ENCODE measurements around the gene RNF149. TPM values are rescaled to one million over a fixed set of nuclear protein-coding genes. Genes with fewer than 3 reads are reported as not detected.
"Not testable (repeated sequence)": the region's sequence is repeated elsewhere in the genome, so short reads cannot be mapped to it uniquely, and the experiment has no call there.

The RNF149 gene
- polyA plus RNA-seq, 1 experiment, result 18.8 TPM

- H3K27ac ChIP-seq (ENCODE audit: low read depth, low read length); POLR2A ChIA-PET; H3K27me3 ChIP-seq (ENCODE audit: control insufficient read depth, insufficient read depth, low read length); H3K9me3 ChIP-seq (ENCODE audit: control insufficient read depth, insufficient read depth, low read length); CTCF ChIA-PET; H3K4me3 ChIP-seq (ENCODE audit: low read depth, low read length); DNase-seq (ENCODE audit: low read depth, low spot score): not testable (repeated sequence)
Measured at GRCh38 chr2:101244899-101245298, 63.6 kb downstream of the RNF149 start.

DNA sequence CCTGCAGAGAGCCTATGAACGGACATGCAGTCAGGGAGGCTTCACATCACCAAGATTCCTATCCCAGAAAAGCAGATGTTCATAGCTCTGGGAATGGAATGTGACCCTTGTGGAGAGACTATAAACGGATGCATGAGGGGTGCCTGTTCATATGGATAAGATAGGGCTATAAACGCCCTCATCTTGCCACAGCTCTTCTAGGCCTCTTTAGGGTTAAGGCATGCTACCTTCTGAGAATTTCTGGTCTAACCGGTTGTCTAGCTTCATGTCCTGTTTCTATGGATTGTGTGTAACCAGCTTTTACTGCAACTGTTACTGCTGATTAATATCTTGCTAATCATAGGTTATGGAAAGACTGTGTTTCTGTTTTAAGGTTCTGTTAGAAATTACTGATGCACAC is 64.1 kb downstream of the RNF149 start:
- CTCF ChIA-PET; H3K27ac ChIP-seq (ENCODE audit: low read depth, low read length); DNase-seq (ENCODE audit: low read depth, low spot score); H3K9me3 ChIP-seq (ENCODE audit: control insufficient read depth, insufficient read depth, low read length); H3K27me3 ChIP-seq (ENCODE audit: control insufficient read depth, insufficient read depth, low read length); POLR2A ChIA-PET; H3K4me3 ChIP-seq (ENCODE audit: low read depth, low read length): not testable (repeated sequence)

DNA sequence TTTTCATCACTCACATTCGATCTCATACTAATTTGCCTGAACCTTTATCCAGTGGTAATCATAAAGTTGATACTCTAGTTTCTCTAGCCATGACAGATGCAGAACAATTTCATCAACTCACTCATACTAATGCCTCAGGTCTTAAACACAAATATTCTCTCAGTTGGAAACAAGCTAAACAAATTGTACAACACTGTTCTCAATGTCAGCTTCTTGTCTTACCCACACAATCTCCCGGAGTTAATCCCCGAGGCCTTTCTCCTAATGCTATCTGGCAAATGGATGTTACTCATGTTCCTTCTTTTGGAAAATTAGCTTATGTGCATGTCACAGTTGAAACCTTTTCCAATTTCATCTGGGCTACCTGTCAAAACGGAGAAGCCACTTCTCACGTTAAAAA is 67.3 kb downstream of the RNF149 start:
- ChIA-PET CTCF (interaction anchor here (0.6 to 2.7 kb wide), 10 partner anchors 9 to 204 kb away, joined by 3 to 12 read pairs (median 4); no protein-coding TSS in a partner anchor), POLR2A (no interaction called here)
- no peak for DNase-seq (ENCODE audit: low read depth, low spot score)
- Histone ChIP-seq H3K4me3 (ENCODE audit: low read depth, low read length) (no peak overlapping the region), H3K27ac (ENCODE audit: low read depth, low read length) (no peak overlapping the region), H3K27me3 (ENCODE audit: control insufficient read depth, insufficient read depth, low read length) (no peaks in the 10 kb centered on the region), H3K9me3 (ENCODE audit: control insufficient read depth, insufficient read depth, low read length) (peaks cover 3% of the 10 kb centered on the region; the same call in 1 of the 2 replicates)
- TF ChIP-seq CTCF (IDR thresholded peaks at IDR 0.05; ENCODE audit: low read depth, low read length), result no peak

DNA sequence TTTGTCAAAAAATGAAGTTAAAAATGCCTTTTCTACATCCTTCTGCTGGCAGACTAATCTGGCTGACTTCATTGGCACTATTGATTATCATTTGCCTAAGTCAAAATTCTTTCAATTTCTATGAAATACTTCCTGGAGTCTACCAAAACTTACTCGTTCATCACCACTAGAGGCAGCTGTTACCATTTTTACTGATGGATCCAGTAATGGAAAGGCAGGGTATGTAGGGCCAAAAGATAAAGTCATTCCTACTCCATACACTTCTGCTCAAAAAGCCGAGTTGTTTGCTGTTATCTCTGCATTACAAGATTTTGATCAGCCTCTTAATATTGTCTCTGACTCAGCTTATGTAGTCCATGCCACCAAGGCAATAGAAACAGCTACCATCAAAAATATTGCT is 67.8 kb downstream of the RNF149 start:
- POLR2A ChIA-PET; DNase-seq (ENCODE audit: low read depth, low spot score); H3K27ac ChIP-seq (ENCODE audit: low read depth, low read length); H3K27me3 ChIP-seq (ENCODE audit: control insufficient read depth, insufficient read depth, low read length); H3K9me3 ChIP-seq (ENCODE audit: control insufficient read depth, insufficient read depth, low read length); H3K4me3 ChIP-seq (ENCODE audit: low read depth, low read length): not testable (repeated sequence)
- CTCF ChIA-PET, result interaction anchor here (0.8 to 2.7 kb wide), 8 partner anchors 9 to 204 kb away, joined by 3 to 12 read pairs (median 4); no protein-coding TSS in a partner anchor
- TF ChIP-seq CTCF (IDR thresholded peaks at IDR 0.05; ENCODE audit: low read depth, low read length), result peak; percentile 58

GRCh38 chr2:101239760-101240118 is 68.8 kb downstream of the RNF149 start:
- POLR2A ChIA-PET; H3K9me3 ChIP-seq (ENCODE audit: control insufficient read depth, insufficient read depth, low read length); DNase-seq (ENCODE audit: low read depth, low spot score); H3K27me3 ChIP-seq (ENCODE audit: control insufficient read depth, insufficient read depth, low read length); H3K27ac ChIP-seq (ENCODE audit: low read depth, low read length); H3K4me3 ChIP-seq (ENCODE audit: low read depth, low read length): not testable (repeated sequence)
- CTCF ChIA-PET, result interaction anchor here (1.2 to 2.7 kb wide), 5 partner anchors 8 to 203 kb away, joined by 4 to 12 read pairs (median 6); no protein-coding TSS in a partner anchor

DNA sequence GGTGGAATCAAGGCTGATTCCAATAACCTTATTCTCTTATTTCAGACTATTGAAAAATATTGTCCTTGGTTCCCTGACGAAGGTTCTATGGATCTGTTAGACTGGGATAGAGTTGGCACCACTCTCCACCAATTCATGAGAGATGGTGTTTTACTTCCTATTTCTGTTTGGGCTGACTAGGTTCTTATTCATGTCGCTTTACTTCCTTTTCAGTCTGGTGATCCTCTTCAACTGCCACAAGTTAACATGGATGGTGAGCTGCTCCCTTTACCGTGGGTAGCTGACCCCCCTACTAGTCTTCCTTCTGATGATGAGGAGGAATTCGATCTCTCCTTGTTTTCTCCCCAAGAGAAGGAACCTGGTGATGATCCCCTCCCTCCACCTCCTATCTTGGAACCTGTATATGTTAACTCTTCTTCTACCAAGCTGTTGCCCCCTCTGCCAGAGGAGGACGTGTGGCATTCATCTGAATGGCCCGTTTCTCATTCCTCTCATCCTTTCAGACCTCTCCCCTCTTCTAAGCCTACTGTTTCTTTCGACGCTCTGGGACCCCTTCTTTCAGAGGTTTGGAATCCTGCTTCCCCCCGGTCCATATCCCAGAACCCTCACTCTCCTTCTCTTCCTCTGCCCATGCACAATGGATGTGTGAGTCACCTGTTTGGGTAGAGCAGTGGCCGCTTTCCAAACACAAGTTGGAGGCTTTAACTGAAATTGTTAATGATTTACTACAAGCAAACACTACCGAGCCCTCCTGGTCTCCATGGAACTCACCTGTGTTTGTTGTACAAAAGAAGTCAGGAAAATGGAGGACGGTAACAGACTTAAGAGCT is 69.4 kb downstream of the RNF149 start:
- H3K9me3 ChIP-seq (ENCODE audit: control insufficient read depth, insufficient read depth, low read length), result no peaks in the 10 kb centered on the region
- ChIA-PET POLR2A (no interaction called here), CTCF (interaction anchor here (1.6 to 2.7 kb wide), 4 partner anchors 7 to 202 kb away, joined by 4 to 12 read pairs (median 8); no protein-coding TSS in a partner anchor)
- TF ChIP-seq CTCF (IDR thresholded peaks at IDR 0.05; ENCODE audit: low read depth, low read length), result no peak
- no peak overlapping the region for H3K27ac ChIP-seq (ENCODE audit: low read depth, low read length)
- H3K4me3 ChIP-seq (ENCODE audit: low read depth, low read length), result no peak overlapping the region
- H3K27me3 ChIP-seq (ENCODE audit: control insufficient read depth, insufficient read depth, low read length), result no peaks in the 10 kb centered on the region
- DNase-seq (ENCODE audit: low read depth, low spot score), result no peak

GRCh38 chr2:101237944-101238343 is 70.6 kb downstream of the RNF149 start:
- H3K4me3 ChIP-seq (ENCODE audit: low read depth, low read length); CTCF ChIA-PET; H3K27me3 ChIP-seq (ENCODE audit: control insufficient read depth, insufficient read depth, low read length); H3K9me3 ChIP-seq (ENCODE audit: control insufficient read depth, insufficient read depth, low read length); POLR2A ChIA-PET; H3K27ac ChIP-seq (ENCODE audit: low read depth, low read length); DNase-seq (ENCODE audit: low read depth, low spot score): not testable (repeated sequence)

DNA sequence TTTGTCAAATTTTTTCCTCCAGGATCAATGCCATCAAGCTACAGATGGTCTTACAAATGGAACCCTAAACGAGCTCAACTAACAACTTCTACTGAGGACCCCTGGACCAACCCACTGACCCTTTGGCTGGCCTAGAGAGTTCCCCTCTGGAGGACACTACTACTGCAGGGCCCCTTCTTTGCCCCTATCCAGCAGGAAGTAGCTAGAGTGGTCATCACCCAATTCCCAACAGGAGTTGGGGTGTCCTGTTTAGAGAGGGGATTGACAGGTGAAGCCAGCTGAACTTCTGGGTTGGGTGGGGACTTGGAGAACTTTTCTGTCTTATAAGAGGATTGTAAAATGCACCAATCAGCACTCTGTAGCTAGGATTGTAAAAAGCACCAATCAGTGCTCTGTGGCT is 72.5 kb downstream of the RNF149 start:
- DNase-seq (ENCODE audit: low read depth, low spot score); POLR2A ChIA-PET: not testable (repeated sequence)
- CTCF ChIA-PET, result interaction anchor here (1.5 kb wide), 1 partner anchor 31 kb away, joined by 5 read pairs; no protein-coding TSS in a partner anchor

More for the DNA sequence above, 72.5 kb downstream of the RNF149 start:
- H3K4me3 ChIP-seq (ENCODE audit: low read depth, low read length); H3K27me3 ChIP-seq (ENCODE audit: control insufficient read depth, insufficient read depth, low read length); H3K9me3 ChIP-seq (ENCODE audit: control insufficient read depth, insufficient read depth, low read length); H3K27ac ChIP-seq (ENCODE audit: low read depth, low read length): not testable (repeated sequence)
